HG03280 (cell line): Measurements from ENCODE around the gene KCNMB3.
"Not testable (repeated sequence)": the region's sequence is repeated elsewhere in the genome, so short reads cannot be mapped to it uniquely, and the experiment has no call there.

ENCODE experiments used
- ATAC-seq: cut with Tn5 transposase; IDR thresholded peaks from one replicate; pipeline ENCODE4 v1.9.1; 2021; ENCODE audit warnings: mild to moderate bottlenecking, moderate library complexity; ENCODE audit not compliant: unreplicated experiment

The KCNMB3 gene

DNA sequence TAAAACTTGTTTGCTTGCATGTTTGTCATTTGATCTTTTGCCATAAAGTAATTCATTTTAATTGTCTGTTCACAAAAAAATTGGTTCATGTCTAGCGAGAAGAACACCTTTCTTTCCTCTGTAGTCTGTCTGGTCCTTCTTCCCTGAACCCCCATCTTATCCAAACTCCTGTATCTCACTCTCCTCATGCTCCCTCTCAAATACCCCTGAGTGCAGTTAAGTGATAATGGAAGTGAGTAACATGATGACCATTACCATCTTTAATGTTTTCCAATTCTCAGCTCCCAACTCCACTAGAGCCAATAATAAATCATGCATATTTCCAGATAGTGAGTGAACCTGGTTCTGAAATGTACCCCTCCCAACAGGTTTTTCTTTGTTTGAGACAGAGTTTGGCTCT is 14.2 kb upstream of the KCNMB3 start:
- ATAC-seq = no peak

GRCh38 chr3:179264449-179264848 is 13.5 kb upstream of the KCNMB3 start:
- ATAC-seq = no peak

DNA sequence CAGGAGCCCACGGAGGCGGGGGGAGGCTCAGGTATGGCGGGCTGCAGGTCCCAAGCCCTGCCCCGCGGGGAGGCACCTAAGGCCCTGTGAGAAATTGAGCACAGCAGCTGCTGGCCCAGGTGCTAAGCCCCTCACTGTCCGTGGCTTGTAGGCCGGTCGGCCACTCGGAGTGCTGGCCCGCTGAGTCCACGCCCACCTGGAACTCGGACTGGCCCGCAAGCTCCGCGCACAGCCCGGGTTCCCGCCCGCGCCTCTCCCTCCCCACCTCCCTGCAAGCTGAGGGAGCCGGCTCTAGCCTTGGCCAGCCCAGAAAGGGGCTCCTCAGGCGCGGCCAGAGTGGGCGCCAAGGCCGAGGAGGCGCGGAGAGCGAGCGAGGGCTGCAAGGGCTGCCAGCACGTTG is 12.2 kb upstream of the KCNMB3 start:
- ATAC-seq = no peak

DNA sequence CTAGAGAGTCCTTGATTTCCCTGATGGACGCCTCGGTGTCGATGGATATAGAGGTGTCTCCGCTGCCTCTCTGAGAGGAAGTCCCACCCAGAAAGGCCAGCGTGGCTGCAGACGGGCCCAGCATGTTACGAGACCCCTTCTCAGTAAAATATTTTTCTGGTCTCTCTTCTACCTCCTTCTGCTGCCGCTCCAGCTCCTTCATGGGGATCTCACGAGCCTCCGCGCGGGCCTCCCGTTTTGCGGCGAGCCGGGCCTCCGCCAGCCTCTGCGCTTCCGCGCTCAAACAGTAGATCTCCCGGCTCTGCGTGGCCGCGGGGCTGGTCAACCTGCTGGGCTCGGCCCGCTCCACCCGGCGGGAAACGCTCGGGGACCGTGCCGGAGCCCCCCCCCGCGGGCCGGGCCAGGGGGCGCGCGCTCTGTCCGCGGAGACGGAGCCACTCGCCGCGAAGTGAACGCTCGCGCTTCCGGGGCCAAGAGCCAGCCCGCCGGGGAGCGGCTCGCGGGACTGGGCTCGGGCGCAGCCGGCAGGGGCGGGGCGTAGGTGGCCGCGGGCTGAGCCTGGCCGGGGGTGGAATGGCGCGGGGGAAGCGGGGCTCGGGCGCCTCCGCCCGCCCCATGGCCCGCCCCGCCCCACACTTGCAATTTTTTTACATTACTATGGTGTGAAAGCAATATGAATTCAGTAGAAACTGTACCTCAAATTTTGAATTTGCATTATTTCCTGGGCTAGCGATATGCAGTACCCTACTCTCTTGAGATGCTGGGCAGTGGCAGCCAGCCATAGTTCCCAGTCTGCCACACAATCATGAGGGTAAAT is 10.2 kb upstream of the KCNMB3 start:
- peak; percentile 93 for ATAC-seq

DNA sequence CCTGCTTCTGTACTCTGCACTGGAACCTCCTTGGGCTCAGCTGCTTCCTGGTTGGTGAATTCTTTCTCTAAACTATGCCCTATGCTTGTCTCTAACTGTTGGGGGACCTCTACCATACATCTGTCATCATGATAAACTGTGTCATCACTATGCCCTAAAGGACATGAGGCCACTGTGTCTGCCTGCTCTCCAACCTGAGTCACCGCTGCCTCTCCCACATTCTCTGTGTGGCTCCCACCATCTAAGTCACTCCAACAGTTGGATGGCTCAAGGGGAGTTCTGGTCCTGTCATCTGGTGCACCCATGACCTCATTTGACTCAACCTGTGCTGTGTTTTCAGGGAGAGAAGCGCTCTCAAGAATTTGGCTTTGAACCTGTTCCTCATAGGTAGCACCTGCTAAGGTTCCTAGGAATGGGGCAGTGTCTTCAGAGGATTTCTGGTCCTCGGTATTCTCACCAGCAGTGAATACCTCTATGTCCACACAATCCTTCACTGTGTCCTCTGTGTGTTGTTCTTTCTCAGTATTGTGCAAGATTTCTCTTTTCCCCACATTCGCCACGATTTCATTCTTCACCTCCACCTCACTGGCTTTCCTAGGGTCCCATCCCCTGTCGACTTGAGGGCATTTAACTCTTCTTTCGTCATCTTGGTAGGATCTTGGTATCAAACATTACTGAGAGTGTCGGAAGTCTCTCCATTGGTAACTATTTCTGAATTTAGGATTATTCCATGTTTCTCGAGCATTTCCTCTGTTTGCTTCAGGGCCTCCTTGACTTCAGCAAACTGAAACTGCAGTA is 9.2 kb upstream of the KCNMB3 start:
- not testable (repeated sequence) for ATAC-seq

- no peak for ATAC-seq
These were observed 7.9 kb upstream of the KCNMB3 start for GRCh38 chr3:179258820-179259219.

- ATAC-seq = not testable (repeated sequence)
These were observed 6.8 kb upstream of the KCNMB3 start for GRCh38 chr3:179257742-179258141.

DNA sequence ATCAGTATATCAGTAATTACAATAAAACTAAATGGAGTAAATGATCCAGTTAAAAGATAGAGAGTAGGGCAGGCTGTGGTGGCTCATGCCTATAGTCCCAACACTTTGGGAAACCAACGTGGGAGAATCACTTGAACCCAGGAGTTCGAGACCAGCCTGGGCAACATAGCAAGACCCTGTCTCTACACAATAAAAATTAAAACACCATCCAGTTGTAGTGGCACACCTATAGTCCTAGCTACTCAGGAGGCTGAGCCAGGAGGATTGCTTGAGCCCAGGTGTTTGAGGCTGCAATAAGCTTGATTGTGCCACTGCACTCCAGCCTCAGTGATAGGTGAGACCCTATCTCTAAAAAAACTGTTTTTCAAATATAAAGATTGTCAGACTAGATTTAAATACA is 5.9 kb upstream of the KCNMB3 start:
- no peak for ATAC-seq

DNA sequence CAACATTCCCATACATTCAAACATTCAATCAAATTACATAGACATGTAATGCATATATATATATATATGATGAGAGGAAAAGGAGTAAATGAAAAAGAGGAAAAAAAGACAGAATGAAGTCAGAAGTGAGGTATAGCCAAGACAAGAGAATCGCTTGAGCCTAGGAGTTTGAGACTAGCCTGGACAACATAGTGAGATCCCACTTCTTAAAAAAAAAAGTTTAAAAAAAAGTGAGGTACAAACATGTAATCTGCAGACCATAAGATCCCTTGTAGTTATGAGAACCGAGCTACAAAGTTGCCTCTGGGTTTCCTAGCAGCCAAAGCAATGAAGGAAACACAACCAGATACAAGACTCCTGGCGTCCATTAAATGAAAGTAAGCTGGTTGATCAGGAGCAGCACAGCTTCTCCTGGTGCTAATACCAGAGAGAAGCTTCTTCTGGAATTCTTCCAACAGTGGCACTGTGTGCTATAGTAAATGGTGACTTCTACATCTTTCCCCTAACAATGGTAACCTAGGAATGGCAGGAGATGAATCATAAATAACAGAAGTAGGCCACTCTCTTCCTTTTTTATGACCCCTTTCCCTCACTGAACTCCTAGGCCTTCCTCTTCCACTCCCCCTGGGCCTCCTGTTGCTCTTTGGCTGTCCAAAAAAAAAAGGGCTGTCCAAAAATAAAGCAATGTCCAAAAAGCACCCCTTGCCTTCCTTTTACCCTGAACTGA is 3.5 kb downstream of the KCNMB3 start:
- ATAC-seq = no peak

- no peak for ATAC-seq
These were observed 6.0 kb downstream of the KCNMB3 start for GRCh38 chr3:179244878-179245277.

- not testable (repeated sequence) for ATAC-seq
These were observed 8.1 kb downstream of the KCNMB3 start for GRCh38 chr3:179242859-179243258.

DNA sequence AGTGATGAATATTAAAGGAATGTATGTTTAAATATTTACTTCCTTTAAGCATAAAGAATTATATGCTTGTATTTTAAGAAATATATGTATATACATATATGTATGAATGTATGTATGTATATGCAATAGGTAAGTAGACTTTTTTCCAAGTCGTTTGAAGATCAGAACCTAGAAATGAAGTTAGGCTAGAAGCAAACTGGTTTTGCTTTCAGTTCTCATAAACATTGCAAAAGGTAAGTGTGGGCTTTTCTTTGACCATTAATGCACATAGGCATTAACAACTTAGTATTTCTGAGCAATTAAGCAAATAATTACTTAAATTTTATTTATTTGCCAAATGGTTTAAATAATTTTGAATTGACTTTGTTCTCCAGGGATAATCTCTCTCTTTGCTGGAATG is 10.6 kb downstream of the KCNMB3 start:
- ATAC-seq = not testable (repeated sequence)

DNA sequence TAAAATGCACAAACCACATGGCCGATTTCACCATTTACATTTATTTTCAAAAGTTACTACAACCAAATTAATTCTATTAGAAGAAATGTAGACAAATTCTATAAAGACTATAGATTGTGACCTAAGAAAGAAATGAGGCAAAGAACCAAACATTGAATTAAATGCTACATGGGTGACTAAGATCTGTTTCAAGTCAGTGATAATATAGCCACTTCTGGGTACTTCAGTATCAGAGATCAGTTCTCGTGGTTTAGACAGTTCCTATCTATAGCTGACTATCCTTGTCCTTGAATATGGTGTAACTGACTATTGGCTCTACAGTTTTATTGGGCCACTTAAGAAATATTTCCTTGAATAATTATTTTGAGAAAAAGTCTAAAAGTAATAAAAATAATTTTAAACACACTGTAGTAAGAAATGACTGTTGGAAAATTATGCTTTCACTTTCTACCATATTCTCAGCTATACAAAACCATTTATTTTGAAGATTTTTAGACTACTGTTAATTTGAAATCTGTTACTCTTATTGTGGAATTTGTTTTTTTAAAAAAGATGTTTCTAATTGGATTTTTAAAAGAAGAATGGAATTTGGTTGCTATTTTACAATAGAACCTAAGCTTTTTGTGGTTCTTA is 14.1 kb downstream of the KCNMB3 start:
- peak; percentile 68 for ATAC-seq

- no peak for ATAC-seq
These were observed 16.7 kb downstream of the KCNMB3 start for GRCh38 chr3:179234199-179234598.

GRCh38 chr3:179233043-179233442 is 17.9 kb downstream of the KCNMB3 start:
- no peak for ATAC-seq

DNA sequence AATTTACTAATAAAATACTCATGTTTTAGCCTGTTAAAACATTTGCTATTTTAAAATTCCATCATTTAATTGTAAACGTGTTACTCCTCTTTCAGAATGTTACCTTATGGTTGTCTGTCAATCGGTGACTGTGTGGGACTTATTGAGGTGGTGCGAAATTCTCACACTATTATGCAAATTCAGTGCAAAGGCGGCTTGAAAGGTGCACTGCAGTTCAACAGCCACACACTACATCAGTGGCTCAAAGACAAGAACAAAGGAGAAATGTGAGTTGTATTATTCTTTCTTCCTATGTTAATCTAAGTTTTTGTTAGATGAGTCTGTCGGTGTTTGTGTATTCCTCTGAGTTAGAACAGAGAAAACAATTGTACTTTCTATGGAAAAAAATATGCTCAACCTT is 21.7 kb downstream of the KCNMB3 start:
- ATAC-seq = no peak

DNA sequence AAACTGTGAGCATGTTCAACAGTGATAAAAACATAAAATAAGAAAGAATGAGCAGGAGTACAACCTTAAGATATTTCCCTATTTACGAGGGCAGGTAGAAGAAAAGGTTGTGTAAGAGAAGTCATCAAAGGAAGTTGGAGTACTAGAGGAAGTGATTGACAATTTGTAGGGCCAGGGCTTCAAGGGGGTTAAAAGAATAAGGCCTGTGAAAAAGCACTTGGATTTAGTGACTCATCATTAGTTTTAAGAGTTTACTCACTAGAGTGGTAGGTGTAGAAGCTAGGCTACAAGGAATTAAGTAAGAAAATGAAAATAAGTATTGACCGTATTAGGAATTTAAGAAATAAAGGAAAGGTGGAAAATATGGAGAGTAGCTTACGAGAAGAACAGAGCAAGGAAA is 23.6 kb downstream of the KCNMB3 start:
- ATAC-seq = no peak

DNA sequence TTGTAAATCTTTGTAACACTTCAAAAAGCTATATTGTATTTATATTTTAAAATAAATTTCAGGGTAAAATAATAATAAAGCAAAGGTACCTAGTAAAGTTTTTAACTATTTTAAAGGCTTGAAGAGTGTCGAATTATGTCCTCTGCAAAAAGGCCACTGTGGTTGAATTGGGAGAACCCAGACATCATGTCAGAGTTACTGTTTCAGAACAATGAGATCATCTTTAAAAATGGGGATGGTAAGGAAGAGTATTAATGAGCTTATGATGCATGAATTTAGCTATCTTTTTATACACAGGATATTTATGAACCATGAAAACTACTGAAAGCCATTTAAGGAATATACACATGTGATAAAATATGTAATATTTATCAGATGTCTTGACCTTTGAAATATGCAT is 26.3 kb downstream of the KCNMB3 start:
- no peak for ATAC-seq

GRCh38 chr3:179223548-179223947 is 27.4 kb downstream of the KCNMB3 start:
- ATAC-seq = no peak

- not testable (repeated sequence) for ATAC-seq
These were observed 32.7 kb downstream of the KCNMB3 start for GRCh38 chr3:179218213-179218612.

DNA sequence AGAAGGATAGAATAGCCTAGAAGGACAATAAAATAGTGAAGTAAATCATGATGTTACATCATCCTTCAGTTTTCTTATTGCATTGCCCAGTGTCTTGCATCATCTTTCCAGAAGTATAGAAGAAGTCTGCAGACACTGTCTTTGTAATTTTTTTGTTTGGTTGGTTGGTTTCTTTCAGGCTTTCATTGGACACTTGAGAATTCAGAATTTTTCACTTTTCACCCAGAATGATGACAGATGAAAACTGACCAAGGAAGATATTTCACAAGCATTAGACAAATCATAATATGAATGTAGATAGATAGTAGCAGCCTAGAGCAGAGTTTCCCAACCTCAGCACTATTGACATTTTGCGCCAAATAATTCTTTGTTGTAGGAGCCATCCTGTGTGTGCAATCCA is 35.4 kb downstream of the KCNMB3 start:
- not testable (repeated sequence) for ATAC-seq
